HG02981 (cell line): ENCODE data around the gene PTCRA.

Experiments used
- ATAC-seq: cut with Tn5 transposase; IDR thresholded peaks from one replicate; pipeline ENCODE4 v1.9.1; 2021; ENCODE audit warnings: mild to moderate bottlenecking, moderate library complexity; ENCODE audit not compliant: unreplicated experiment

The PTCRA gene

GRCh38 chr6:42970871-42971612, 55.2 kb downstream of the PTCRA start:
- ATAC-seq = no peak

GRCh38 chr6:42971746-42972327, 56.0 kb downstream of the PTCRA start:
- ATAC-seq = no peak

GRCh38 chr6:42973926-42974325, 58.1 kb downstream of the PTCRA start:
- ATAC-seq = no peak

- ATAC-seq = no peak
Observed at GRCh38 chr6:42974919-42975505, 59.2 kb downstream of the PTCRA start.
